DMS53 treated with DMSO at 0.1 percent for 48 hours (cell line): ENCODE data around the gene MTMR1.

Experiments
- DNase-seq: peaks from one replicate; lab custom pipeline; 2025; ENCODE audit not compliant: unreplicated experiment; lab: John Stamatoyannopoulos, UW

The MTMR1 gene

DNA sequence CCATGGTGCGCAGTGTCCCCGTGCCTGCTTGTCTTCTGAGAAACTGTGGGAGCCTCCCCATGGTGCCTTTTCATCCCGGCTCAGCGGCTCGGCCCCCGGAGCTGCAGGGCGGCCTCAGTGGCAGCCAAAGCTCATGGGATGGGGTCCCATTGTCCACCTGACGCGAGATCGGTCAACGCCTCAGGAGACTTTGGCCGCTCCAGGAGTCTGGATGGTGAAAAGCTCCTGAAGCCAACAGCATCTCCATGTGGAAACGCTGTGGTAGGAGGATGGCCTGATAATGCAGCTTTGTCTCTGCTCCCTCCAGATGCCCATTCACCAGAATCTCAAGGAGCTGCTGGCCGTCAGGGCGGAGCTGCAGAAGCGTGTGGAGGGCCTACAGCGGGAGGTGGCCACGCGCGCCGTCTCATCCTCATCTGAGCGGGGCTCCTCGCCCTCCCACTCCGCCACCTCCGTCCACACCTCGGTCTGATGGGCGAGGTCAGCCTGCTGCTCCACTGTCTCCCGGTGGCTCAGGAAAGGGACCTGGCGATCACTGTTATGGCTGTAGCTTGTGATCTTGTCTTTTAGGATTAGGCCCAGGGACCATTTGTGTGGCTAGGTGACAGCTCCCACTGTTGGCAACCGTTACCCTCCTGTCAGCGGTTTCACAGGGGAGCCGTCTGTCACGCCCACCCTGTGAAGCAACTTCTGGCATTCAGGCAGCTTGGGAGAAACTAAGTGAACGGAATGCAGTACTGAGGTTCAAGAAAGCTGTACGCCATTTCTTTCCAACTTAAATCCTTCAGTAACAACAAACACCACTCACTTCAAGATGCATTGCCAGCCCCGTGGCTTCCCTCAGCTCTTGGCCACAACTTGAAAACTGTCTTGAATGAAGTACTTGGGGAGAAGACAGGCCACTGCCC is 69.3 kb downstream of the MTMR1 start:
- no peak for DNase-seq

DNA sequence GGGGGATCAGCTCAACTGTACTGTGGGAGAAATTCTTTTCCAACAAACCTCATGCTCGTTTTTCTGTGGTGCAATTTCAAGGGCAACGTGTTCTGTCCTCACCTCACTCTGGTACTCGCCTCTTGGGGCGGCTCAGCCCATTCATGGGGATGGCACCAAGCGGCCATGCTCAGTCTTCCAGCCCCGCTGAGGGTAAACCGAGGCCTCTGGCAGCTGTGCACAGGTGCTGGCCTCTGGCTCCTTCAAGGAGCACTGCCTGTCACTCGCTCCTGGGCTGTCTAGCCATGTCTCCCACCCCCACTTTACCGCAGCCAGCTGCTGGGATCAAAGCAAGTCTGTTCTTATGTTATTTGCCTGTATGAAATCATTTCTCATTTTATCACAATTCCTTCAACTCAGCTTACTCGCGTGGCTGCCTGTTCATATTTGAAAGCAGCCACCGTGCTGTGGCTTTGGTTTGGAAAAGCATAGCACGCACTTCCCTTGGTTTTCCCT is 70.2 kb downstream of the MTMR1 start:
- DNase-seq = no peak

DNA sequence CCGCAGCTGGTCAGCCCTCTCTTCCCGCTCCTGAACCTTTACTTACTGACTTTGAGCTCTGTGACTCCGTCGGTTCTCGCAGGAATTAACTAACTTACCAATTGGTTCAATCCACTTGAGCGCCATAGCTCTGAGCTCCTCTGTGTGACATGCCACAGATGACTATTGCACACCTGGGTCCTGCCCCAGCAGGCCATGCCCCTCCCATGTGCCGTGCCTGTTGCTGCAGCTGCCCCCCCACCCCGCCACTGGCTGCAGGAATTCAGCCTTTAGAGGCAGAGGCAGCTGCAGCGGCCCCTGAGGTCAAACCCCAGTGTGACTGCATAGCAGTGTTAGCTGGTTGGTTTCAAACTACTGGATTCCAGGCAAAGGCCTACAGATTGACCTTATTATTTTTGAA is 70.6 kb downstream of the MTMR1 start:
- DNase-seq = no peak

DNA sequence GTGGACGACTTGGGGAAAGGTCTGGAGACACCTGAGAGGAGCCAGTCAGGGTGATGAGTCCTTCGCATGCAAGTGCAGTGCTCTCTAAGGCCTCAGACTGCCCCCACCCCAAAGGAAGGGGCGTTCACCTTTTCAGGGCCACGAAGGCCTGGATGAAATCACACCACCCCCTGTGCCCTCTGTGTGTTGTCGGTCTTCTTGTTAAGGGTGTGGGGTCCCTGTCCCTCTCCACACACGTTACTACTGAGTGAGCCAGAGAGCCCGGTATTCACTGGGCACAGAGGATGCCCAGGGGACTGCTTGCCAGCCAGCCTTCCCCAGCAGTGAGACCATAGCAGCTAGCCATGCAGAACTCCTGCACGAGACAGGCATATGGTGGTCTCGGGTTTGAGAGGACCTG is 72.0 kb downstream of the MTMR1 start:
- DNase-seq = no peak

DNA sequence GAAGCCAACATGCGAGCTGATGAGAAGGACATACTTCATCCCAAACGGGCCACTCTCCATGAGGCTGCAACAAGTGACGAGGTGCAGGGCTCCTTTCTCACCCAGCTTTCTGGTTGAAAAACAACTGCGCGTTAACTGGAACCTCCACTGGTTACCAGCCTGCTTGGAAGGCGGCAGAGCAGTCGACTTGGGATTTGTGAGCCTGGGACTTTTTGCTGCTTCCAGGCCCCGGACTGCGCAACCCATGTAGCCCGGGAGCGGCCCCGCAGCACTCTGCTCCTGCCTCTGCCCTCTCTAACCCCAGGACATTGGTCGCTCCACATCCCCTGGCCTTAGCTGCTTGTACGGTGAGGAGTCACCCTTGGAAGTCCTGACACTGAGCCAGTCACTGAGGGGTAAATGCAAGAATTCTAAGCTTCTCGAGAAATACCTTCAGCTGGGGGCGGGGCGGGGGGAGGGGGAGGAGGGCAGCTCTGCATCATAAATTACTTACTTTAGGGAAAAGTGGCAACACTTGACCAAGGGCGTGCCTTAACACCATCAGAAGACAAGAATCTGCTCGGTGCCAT is 72.7 kb downstream of the MTMR1 start:
- DNase-seq = no peak

DNA sequence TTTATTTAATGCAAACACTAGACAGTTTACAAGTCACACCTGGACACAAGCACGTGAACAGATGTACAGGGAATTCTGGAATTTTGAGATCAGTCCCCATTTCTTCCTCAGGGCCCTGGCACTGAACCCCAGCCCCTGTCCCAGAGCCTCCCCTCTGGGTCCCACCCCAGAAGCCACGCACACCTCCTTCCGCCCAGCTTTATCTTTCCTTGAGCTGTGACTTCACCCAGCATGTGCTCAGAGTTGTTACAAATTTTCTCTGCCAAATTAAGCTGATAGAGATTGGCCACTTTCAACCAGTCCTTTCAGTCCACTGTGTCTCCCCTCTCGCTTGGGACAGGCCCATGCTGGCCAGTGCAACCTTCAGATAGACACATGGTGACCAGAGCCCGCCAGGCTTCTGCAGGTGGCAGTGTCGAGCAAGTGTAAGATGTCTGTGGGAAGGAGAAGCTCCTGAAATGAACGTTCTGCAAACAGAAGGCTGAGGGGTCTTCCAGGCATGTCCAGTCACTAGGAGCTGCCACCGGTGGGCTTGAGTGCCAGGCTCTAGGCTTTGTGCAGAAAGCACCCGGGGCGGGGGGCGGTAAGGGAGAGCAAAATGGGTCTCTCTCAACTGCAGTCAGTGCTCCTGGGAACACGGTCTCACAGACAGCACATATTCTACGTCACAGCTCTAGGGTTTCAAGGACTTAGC is 73.3 kb downstream of the MTMR1 start:
- DNase-seq = no peak

DNA sequence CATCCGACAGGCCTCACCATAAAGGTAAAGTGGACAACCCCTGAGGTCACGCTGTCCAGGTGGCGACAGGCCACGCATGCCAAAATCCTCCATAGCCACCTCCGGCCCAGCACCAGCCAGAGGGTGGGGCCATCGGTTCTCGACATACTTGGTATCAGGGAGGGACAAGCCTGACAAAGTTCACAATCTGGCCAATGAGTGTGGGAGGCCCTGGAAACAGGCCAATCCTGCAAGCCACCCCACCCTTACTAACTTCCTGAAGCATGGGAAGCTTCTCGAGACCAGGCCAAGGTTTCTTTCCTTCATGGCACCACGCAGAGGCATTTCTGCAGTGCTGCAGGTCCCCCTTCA is 73.8 kb downstream of the MTMR1 start:
- no peak for DNase-seq

DNA sequence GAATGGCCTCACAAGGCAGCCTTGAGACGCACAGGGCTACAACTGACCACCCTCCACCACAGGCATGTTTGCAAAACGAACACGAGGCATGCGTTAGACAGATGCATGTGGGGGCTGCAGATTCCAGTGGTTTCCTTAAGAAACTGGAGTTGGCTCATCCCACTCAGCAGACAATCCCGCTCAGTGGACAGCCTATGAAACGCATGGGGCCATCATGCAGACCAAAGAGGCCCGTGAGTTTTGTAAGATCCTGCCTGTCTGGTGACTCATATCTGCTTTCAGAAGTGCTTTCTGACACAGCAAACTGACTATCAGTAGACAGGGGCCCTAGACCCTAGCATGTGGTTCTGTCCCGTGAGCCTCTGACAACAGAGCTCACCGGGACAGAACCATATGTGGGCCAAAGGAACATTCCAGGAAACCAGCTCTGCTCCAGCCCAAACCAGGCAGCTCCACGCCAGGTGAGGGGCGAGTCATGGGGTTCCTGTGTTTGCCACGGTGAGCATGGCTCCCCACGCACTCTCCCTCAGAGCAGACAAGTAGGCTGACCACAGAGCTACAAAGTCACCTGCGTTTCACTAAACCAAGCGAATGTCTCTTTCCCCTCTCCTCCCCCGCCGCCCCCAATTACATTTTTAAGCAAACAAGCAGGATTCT is 74.4 kb downstream of the MTMR1 start:
- no peak for DNase-seq

DNA sequence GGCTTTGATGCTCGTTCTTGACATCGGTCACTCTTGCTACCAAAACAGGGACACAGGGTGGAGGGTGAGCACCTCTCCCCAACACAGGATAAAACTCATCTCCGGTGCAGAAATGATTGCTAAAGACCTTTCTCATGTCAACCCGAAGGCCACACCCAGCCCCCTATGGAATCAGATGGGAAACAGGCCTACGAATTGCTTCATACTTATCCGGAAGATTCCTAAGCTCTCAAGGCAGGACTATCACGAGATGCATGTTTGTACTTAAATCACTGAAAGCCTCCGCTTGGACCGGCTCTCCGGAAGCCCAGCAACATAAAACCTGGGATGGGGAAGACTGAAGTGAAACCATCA is 74.9 kb downstream of the MTMR1 start:
- DNase-seq = no peak

DNA sequence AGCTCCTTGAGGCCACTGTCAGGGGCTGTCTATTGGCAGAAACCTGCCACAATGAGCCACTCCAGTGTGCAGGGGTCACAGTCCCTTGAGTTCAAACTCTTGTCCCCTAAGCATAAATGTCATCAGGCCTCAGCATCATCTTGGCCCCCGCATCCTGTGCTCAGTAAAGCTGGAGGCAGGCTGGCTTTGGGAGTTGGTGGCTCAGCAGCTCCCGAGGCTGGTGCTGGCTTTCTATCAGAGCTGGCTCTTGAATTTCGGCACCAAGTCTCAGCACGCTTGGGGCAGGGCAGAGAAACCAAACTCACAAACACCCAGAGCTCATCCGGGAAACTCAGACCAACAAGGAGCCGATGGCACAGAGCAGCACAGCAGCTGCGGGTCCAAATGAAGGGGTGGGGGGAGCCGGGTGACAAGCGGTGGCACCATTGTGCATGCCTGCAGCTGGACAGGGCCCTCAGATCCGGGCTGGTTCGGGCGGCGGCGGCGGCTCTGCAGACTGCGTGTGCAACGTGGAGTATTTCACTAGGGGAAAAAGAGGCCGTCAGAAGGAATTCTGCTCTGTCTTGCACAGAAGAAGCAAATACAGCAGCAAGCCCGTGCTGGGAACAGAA is 75.5 kb downstream of the MTMR1 start:
- DNase-seq = no peak

DNA sequence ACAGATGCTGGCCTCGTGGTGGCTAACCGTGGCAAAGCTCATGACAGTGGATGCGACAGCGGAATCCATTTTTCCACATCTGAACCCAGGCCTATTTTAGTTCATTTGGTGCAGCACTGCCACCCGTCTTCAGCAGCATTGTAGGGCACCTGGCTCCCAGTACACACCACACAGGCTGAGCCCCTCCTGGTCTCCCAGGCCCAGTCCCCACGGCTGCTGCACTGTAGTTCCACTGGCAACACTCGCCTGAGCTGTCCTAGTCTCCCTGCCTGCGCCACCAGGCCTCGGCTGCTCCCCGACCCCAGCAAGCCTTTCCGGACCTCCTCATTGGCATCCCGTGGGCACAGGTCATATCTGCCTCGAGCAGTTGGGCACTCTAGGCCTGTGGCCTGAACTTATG is 76.2 kb downstream of the MTMR1 start:
- DNase-seq = no peak

DNA sequence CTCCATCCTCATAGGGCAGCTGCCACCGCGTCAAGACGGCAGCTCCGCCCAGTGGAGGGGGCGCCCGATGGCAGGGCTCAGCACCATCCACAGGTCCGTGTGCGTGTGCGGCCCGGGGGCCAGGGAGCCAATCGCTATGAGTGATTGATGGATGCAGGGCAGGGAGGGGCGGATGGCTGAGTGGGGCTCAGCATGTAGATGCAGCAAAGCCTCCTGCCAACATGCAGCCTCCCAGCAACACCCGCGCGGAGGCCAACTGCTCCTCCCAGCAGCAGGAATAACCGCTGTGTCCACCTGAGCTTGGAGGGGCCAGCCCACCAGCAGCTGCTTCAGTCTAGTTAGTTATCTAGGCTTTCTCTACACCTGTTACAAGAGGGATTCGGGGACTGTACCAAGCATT is 77.4 kb downstream of the MTMR1 start:
- DNase-seq = no peak

DNA sequence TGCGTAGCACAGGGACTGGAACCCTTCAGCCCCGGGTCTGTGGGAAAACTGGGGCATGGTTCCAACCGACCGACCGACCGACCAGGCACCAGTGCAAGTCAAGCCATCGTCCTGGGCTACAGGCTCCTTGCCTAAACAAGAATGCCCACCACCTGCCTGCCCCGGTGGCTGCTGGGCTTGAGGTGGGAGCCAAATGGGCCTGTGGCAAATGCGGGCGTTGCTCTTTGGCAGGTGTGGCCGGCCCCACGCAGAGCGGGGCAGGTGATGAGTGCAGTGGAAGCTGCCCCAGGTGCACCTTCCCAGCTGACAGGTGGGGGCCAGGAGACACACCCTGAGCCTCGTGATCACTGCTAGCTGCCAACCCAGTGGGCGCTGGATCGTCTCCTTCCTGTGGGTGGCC is 77.9 kb downstream of the MTMR1 start:
- no peak for DNase-seq

DNA sequence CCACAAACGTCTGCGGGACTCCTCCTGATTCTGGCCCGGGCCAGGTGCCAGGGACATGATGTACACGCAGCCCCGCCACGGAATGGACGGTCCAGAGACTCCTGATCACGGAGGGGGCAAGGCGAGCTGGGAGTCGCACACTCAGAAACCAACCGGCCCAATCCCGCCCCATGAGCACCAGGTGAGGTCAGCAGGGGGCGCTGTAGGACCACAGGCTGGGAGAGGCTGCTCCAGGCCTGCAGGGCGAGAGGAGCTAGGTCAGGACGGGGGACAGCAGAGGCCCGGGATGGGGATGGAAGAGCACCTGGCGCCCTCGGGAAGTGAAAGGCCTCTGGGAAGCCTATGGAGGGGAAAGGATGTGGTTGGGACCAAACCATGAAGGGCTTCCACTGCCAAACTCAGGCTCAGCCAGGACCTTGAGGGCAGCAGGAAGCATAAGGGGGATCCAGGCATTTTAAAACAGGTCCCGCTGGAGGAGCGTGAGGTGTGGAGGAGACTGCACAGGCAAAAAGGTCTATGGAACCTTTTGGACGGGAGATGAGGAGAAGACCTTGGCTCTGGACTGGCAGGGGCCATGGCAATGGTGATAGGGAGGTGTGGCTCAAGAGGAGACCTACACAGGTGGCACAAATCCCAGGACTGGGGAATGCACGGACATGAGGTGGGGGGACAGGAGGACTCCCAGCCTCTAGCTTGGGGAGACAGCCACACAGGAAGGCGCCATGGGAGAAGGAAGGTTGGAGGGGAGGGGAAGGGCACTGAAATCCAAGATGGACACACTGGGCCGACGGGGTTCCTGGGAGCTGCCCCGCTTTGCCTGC is 79.2 kb downstream of the MTMR1 start:
- DNase-seq = peak; percentile 49

DNA sequence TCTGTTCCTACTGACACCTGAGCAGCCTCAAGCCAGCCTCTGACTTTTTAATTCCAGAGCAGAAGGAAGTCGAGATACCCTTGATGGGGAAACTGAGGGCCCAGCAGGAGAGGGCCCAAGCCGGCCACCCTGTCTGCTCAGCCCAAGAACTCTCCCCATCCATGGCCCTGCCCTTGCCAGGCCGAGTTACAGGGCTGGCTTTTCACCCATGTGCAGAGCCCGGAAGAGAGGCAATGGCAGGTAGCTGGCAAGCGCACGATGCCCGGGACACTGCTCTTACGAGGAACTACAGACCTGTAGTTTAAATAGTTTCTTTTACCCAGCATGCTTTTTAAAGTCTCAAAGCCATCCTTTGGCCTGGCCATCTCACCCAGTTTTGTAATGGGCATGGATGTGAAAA is 79.9 kb downstream of the MTMR1 start:
- DNase-seq = no peak

DNA sequence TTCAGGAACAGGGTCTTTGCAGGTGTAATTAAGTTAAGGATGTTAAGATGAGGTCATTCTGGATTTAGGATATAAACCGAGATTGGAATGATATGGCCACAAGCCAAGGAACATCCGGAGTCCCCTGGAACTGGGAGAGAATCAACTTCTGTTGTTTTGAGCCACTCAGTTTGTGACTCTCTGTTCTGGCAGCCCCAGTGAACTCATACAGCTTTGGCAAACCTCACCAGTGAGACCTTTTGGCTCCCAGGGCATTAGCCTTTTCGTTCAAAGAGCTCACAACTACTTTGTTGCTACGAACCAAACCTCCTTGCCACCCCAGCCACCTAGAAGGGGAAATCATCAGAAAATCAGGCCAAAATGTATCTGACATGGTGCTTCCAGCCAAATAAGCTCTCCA is 80.4 kb downstream of the MTMR1 start:
- no peak for DNase-seq

DNA sequence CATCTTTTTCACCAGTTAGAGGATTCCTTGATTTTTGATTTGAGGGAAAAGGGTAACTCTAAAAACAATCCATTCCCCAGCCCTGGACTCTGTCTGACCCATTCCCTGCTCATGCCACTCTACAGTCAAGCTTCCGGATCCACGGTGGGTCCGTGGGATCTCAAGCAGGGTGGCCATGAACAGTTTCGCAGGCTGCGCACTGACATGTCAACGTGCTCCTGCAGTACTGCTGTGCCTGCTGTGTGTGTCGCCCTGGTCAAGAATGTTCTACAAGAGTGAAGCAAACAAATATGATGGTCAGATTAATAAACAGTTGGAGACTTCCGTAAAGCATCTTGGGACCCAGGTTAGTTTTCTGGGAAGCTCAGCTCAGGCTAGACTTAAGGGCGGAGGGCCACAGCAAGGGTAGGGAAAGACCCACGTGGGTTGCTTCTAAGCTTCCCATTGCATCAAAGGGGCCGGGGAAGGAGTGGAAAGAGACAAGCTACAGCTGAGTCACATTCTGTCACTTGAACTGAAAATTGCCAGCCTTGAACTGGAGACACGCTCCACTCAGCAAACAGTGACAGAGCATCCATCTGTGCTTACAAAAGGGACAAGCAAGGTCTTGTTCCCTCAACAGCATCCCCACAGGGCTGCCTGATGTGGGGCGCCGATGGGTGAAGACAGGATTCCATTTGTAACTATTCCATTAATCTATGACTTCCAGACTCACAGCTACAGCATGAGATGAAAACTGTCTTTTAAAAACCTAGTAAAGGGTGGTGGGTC is 81.8 kb downstream of the MTMR1 start:
- no peak for DNase-seq

DNA sequence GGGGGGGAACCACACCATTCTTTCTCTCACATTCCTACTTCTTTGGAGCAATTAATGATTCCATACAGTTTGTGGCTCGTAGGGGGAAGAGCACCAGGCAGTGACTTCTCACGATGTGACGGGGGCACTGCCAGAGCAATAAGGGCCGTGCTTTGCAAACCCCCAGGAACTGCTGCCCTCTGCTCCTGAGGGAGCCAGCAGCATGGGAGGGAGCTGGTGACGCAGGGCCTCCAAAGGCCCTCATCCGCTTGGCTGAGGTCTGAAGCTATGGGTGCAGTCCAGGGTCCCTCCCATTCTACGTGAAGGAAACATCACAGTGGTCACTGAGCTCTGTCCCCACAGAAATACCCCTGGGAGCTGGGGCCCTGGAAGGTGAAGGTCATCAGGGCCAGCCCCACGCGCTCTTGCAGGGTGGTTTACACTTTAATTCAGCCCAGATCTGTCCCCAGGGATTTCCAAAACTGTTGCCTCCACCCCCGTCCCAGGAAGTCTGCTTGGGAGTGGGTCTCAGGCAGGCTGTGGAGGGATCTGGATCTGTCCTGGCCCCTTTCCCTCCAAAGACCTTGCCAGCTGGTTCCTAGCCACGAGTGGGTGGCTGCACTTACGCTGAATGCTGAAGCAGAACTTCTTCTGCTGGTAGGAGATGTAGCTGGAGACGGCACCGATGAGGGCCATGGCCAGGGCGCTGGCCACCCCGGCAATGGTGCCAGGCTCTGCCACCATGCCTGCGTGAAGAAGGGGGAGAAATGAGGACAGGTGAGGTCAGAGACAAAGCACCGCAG is 82.6 kb downstream of the MTMR1 start:
- no peak for DNase-seq
